Urothelium cell line (cell line): ENCODE results near the gene EGR1.
"Not testable (repeated sequence)": the region's sequence is repeated elsewhere in the genome, so short reads cannot be mapped to it uniquely, and the experiment has no call there.

Source experiments
- DNase-seq: peaks from one replicate; pipeline ENCODE4 v3.0.0; 2011; ENCODE audit warnings: low spot score, mixed read lengths
- FAIRE-seq: peaks from 2 replicates; lab custom pipeline; 2011; peaks lifted over from hg19 to GRCh38; lab: Jason Lieb, UNC

Gene EGR1

GRCh38 chr5:138506370-138507306 is 41.4 kb downstream of the EGR1 start:
- DNase-seq (no peak), FAIRE-seq (no peak)

- DNase-seq, FAIRE-seq: not testable (repeated sequence)
These were observed 42.2 kb downstream of the EGR1 start for GRCh38 chr5:138507485-138507884.

- FAIRE-seq (no peak), DNase-seq (no peak)
These were observed 43.7 kb downstream of the EGR1 start for GRCh38 chr5:138508958-138509357.

- DNase-seq (no peak), FAIRE-seq (no peak)
These were observed 48.7 kb downstream of the EGR1 start for GRCh38 chr5:138514021-138514420.

GRCh38 chr5:138515556-138516245 is 50.4 kb downstream of the EGR1 start:
- FAIRE-seq (no peak), DNase-seq (no peak)

- no peak for DNase-seq
- no peak for FAIRE-seq
These were observed 52.2 kb downstream of the EGR1 start for GRCh38 chr5:138517437-138517836.
